HG03045 (cell line): ENCODE measurements around the gene PLEKHG4.

Source experiments
- ATAC-seq: cut with Tn5 transposase; IDR thresholded peaks from one replicate; pipeline ENCODE4 v1.9.1; 2021; ENCODE audit warnings: mild to moderate bottlenecking, moderate library complexity; ENCODE audit not compliant: unreplicated experiment

The PLEKHG4 gene

GRCh38 chr16:67279296-67280089 lies at the start of gene PLEKHG4:
TSS of gene PLEKHG4 (plus strand) at chr16:67279532. CDS start at chr16:67280045, 513 bp downstream.
- peak; percentile 69 for ATAC-seq

GRCh38 chr16:67229906-67230808 lies 49.2 kb upstream of the PLEKHG4 start:
- no peak for ATAC-seq

GRCh38 chr16:67230809-67231660 lies 48.3 kb upstream of the PLEKHG4 start:
- ATAC-seq: no peak

- ATAC-seq: no peak
These were observed 45.7 kb upstream of the PLEKHG4 start for GRCh38 chr16:67233596-67233995.

- no peak for ATAC-seq
These were observed 45.1 kb upstream of the PLEKHG4 start for GRCh38 chr16:67234180-67234597.

- ATAC-seq: no peak
These were observed 43.3 kb upstream of the PLEKHG4 start for GRCh38 chr16:67235816-67236562.

GRCh38 chr16:67236563-67237395 lies 42.6 kb upstream of the PLEKHG4 start:
- no peak for ATAC-seq

- ATAC-seq: no peak
These were observed 41.7 kb upstream of the PLEKHG4 start for GRCh38 chr16:67237396-67238277.

GRCh38 chr16:67238278-67238575 lies 41.1 kb upstream of the PLEKHG4 start:
- no peak for ATAC-seq

- ATAC-seq: no peak
These were observed 40.4 kb upstream of the PLEKHG4 start for GRCh38 chr16:67238806-67239470.

GRCh38 chr16:67240506-67240905 lies 38.8 kb upstream of the PLEKHG4 start:
- no peak for ATAC-seq

GRCh38 chr16:67241008-67241900 lies 38.1 kb upstream of the PLEKHG4 start:
- no peak for ATAC-seq

GRCh38 chr16:67242138-67242730 lies 37.1 kb upstream of the PLEKHG4 start:
- ATAC-seq: no peak

GRCh38 chr16:67243481-67243880 lies 35.9 kb upstream of the PLEKHG4 start:
- ATAC-seq: no peak

GRCh38 chr16:67244387-67245185 lies 34.7 kb upstream of the PLEKHG4 start:
- ATAC-seq: peak; percentile 43

GRCh38 chr16:67245186-67245585 lies 34.1 kb upstream of the PLEKHG4 start:
- ATAC-seq: no peak
